Keratinocyte (primary cell): ENCODE data around the gene MAN1C1.

Experiments
- EZH2 ChIP-seq: IDR thresholded peaks from one replicate; pipeline ENCODE4 v1.6.1; 2012; ENCODE audit warnings: inconsistent platforms, mild to moderate bottlenecking, low read length, moderate library complexity
- TF ChIP-seq, protein P1 (sequence below), 3 experiments: IDR thresholded peaks in 1 of 3; conservative IDR thresholded peaks in 1 of 3; optimal IDR thresholded peaks in 1 of 3; 2 replicates in 2 of 3; 3 replicates in 1 of 3; pipeline versions ENCODE3 to v1.5.1; 2011; ENCODE audit warnings: low read length in 3 of 3, mild to moderate bottlenecking in 3 of 3, moderate library complexity in 2 of 3, control low read depth in 1 of 3, inconsistent platforms in 1 of 3; ENCODE audit not compliant: insufficient read depth in 2 of 3; ENCODE audit errors: extremely low read depth in 1 of 3

DNA sequence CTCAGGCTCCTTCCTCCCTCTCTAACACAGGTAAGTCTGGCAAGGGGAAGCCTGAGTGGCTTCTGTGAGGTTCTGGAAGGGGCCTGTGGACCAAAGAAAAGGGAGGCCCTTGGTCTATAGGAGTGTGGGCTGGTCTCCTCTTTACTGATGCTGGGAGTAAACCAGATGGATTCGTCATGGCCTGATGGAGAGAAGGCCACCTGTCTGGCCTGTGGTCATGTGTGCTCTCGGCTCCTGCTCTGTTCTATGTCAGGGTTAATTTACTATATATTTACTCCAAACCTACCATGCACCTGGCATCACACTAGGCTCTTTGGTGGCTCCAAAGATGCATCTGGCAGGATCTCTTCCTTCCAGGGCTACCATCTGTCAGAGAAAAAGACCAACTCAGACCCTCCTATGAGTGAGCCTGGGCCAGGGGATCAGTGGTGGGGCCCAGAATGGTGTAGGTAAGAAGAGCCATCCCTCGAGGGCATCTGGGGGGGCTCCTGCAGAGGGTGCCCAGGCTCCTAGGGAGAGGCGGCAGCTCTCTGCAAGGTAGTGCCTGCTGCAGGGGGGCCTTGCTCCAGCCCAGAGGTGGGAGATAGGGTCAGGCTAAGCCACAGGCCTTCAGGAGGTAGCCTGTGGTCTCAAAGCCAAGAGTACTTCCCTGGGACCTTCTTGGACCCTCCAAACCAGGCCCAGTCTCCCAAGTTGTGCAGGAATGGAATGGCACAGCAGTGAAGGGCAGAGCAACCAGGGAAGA is 115.2 kb downstream of the MAN1C1 start:
- TF ChIP-seq, protein P1, sequence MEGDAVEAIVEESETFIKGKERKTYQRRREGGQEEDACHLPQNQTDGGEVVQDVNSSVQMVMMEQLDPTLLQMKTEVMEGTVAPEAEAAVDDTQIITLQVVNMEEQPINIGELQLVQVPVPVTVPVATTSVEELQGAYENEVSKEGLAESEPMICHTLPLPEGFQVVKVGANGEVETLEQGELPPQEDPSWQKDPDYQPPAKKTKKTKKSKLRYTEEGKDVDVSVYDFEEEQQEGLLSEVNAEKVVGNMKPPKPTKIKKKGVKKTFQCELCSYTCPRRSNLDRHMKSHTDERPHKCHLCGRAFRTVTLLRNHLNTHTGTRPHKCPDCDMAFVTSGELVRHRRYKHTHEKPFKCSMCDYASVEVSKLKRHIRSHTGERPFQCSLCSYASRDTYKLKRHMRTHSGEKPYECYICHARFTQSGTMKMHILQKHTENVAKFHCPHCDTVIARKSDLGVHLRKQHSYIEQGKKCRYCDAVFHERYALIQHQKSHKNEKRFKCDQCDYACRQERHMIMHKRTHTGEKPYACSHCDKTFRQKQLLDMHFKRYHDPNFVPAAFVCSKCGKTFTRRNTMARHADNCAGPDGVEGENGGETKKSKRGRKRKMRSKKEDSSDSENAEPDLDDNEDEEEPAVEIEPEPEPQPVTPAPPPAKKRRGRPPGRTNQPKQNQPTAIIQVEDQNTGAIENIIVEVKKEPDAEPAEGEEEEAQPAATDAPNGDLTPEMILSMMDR (optimal IDR thresholded peaks at IDR 0.05 in 1 of 3, IDR thresholded peaks at IDR 0.05 in 1 of 3, conservative IDR thresholded peaks at IDR 0.05 in 1 of 3; ENCODE audit: extremely low read depth in 1 of 3, insufficient read depth in 2 of 3, low read length in 3 of 3), result no peak
- no peak for TF ChIP-seq EZH2
